Upper lobe of right lung (tissue), 1 donor: ENCODE measurements around the gene KIT. TPM values are rescaled to one million over a fixed set of nuclear protein-coding genes. Genes with fewer than 3 reads are reported as not detected.

Source experiments
- ATAC-seq: fragments of 200-7000 bp; cut with Tn5 transposase; one replicate; pipeline ENCODE4 v1.9.1; 2020; ENCODE audit warnings: mild to moderate bottlenecking, moderate library complexity
- DNase-seq: peaks from one replicate; pipeline ENCODE4 v3.0.0-alpha.2; 2020
- H3K27ac ChIP-seq: fragments of 200-600 bp; one replicate; pipeline ENCODE4 v1.8.0; 2022
- H3K27me3 ChIP-seq: fragments of 200-600 bp; one replicate; pipeline ENCODE4 v1.8.0; 2022; ENCODE audit warnings: mild to moderate bottlenecking
- H3K36me3 ChIP-seq: fragments of 200-600 bp; one replicate; pipeline ENCODE4 v1.8.0; 2022
- H3K4me1 ChIP-seq: fragments of 200-600 bp; one replicate; pipeline ENCODE4 v1.8.0; 2022
- H3K4me3 ChIP-seq: fragments of 200-600 bp; one replicate; pipeline ENCODE4 v1.8.0; 2022; ENCODE audit warnings: mild to moderate bottlenecking
- H3K9me3 ChIP-seq: fragments of 200-600 bp; one replicate; pipeline ENCODE4 v1.8.0; 2022
- CTCF ChIP-seq: fragments of 200-600 bp; IDR thresholded peaks from one replicate; pipeline ENCODE4 v1.8.0; 2022; ENCODE audit warnings: antibody characterized with exemption
- intact Hi-C: fragments of 100-400 bp; cut with DNase I; formaldehyde crosslinking; loops from one replicate; pipeline ENCODE4 v1.11.0; 2022
- total RNA-seq: library from RNA; stranded (reverse); fragmentation: NEBNext Ultra II Directional; extraction: Animal tissue kit (Norgen Biotek cat#: 25700); gene quantifications from one replicate; pipeline ENCODE4 v1.2.1, GENCODE V29; 2021
- donor health status: DM: no; HTN: yes; CAD: no; lungs with severe emphysema.

The KIT gene
- total RNA-seq, 1 donor from 2014 or later: 33.3 TPM

- no peak overlapping the region for H3K27ac ChIP-seq
- no peak for DNase-seq
- no peaks in the 10 kb centered on the region for H3K4me1 ChIP-seq
- H3K4me3 ChIP-seq: no peak overlapping the region
- H3K27me3 ChIP-seq: no peaks in the 10 kb centered on the region
- no peaks in the 10 kb centered on the region for H3K9me3 ChIP-seq
- H3K36me3 ChIP-seq: no peaks in the 10 kb centered on the region
- TF ChIP-seq CTCF: no peak
- no peak for ATAC-seq
- intact Hi-C loops: no loop called here
Observed at GRCh38 chr4:54669831-54670230, 12.1 kb downstream of the KIT start.

GRCh38 chr4:54675721-54676461 lies 18.1 kb downstream of the KIT start:
- no peaks in the 10 kb centered on the region for H3K27me3 ChIP-seq
- H3K36me3 ChIP-seq: no peaks in the 10 kb centered on the region
- H3K4me1 ChIP-seq: no peaks in the 10 kb centered on the region
- no peaks in the 10 kb centered on the region for H3K9me3 ChIP-seq
- DNase-seq (no peak), ATAC-seq (no peak)
- intact Hi-C loops: no loop called here
- no peak overlapping the region for H3K4me3 ChIP-seq
- no peak overlapping the region for H3K27ac ChIP-seq
- TF ChIP-seq CTCF: no peak

GRCh38 chr4:54676658-54677057 lies 18.9 kb downstream of the KIT start:
- Histone ChIP-seq H3K9me3 (no peaks in the 10 kb centered on the region), H3K36me3 (no peaks in the 10 kb centered on the region), H3K4me1 (no peaks in the 10 kb centered on the region), H3K27ac (no peak overlapping the region), H3K4me3 (no peak overlapping the region), H3K27me3 (no peaks in the 10 kb centered on the region)
- DNase-seq (no peak), ATAC-seq (no peak)
- TF ChIP-seq CTCF: no peak
- intact Hi-C loops: no loop called here

GRCh38 chr4:54677416-54677815 lies 19.7 kb downstream of the KIT start:
- DNase-seq (no peak), ATAC-seq (no peak)
- no peak for TF ChIP-seq CTCF
- Histone ChIP-seq H3K9me3 (no peaks in the 10 kb centered on the region), H3K4me1 (no peaks in the 10 kb centered on the region), H3K27me3 (no peaks in the 10 kb centered on the region), H3K27ac (no peak overlapping the region), H3K4me3 (no peak overlapping the region), H3K36me3 (no peaks in the 10 kb centered on the region)
- intact Hi-C loops: no loop called here

- Histone ChIP-seq H3K9me3 (no peaks in the 10 kb centered on the region), H3K36me3 (no peaks in the 10 kb centered on the region), H3K4me1 (no peaks in the 10 kb centered on the region), H3K27ac (no peak overlapping the region), H3K4me3 (no peak overlapping the region), H3K27me3 (no peaks in the 10 kb centered on the region)
- ATAC-seq (no peak), DNase-seq (no peak)
- intact Hi-C loops: no loop called here
- no peak for TF ChIP-seq CTCF
Observed at GRCh38 chr4:54677853-54678650, 20.3 kb downstream of the KIT start.
